COLO668 (cell line): ENCODE data around the gene TPM1.

Source experiments
- DNase-seq: peaks from one replicate; lab custom pipeline; 2025; ENCODE audit not compliant: unreplicated experiment; lab: John Stamatoyannopoulos, UW

Gene TPM1

DNA sequence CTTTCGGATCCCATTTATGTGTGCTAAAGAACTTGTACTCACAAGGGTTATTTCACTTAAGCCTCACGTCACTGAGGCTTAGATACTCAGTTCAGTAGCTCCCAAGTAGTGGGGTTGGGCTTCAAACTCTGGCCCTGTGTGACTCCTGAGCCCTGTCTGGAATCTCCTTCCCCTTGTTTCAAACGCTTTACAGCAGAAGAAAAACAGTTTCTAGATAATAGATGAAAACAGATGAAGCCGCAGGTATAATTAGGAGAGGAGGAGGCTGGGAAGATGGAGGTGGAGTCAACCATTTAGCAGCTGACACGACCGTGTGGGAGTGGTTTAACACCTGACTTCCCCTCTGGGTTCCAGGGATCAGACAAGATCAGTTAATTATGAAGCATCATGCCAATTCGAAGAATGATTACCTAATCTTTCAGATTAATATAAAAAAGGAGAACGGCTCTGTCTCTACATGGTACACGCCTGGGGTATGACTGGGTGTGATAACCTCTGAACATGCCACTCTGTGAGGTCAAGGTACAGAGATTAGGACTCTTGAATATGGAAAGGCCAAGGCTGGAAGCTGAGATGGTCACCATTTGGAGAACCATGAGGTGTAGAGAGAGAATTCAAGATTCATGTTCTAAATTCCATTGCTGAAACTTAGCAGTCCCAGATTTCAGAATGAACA lies 31.1 kb downstream of the TPM1 start:
- DNase-seq, result no peak

GRCh38 chr15:63075015-63075983 lies 32.8 kb downstream of the TPM1 start:
- DNase-seq, result no peak

DNA sequence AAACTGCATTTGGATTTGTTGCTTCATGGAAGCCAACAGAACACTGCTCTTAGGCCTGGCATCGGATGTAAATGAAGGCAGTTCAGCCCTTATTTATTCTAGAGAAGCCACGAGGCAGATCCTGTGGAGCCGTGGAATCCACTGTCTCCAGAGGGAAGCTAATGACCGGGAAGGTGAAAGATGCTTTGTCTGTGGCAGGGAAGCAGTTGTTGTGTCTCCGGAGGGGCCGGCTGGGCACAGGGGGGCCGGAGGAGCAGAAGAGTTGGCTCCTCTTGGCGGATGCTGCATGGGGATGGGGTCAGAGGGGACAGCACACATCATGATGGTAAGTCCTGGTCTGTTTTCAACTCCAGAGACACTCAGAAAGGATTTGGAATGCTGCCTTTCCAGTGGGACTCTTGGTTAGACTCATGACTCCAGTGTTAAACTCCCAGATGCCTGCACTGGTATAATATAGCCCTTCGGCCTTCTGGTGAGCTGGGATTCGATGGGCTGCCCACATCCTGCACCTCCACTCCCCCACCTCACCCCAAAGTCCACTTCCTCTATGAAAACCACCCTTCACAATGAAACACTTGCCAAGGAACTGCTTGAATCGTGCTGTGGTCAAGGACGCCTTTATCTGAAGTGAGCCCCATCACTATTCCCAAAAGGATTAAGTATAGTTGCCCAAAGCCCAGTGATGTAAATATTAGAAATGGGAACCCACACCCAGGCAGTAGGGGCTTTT lies 33.6 kb downstream of the TPM1 start:
- DNase-seq, result no peak

GRCh38 chr15:63076714-63077046 lies 34.1 kb downstream of the TPM1 start:
- DNase-seq, result no peak

DNA sequence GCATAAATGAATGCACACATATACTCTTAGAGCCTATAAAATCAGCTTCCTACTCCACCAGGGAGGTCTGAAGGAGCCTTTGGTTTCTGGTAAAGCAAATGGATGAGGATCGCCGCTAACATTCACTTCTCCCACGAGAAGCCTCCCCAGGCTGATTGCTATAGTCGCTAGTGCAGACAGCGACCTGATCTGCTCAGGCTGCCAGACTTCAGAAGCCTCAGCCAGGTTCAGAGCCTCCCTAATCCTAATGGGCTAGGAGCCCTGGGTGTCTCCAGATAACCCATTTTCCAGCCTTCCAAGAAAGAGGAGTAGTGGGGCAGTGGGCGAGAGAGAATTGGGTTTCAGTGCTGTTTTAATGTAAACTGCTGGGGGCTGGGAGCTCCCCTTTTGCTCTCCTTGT lies 35.4 kb downstream of the TPM1 start:
- no peak for DNase-seq

GRCh38 chr15:63079947-63080626 lies 37.5 kb downstream of the TPM1 start:
- DNase-seq, result no peak

DNA sequence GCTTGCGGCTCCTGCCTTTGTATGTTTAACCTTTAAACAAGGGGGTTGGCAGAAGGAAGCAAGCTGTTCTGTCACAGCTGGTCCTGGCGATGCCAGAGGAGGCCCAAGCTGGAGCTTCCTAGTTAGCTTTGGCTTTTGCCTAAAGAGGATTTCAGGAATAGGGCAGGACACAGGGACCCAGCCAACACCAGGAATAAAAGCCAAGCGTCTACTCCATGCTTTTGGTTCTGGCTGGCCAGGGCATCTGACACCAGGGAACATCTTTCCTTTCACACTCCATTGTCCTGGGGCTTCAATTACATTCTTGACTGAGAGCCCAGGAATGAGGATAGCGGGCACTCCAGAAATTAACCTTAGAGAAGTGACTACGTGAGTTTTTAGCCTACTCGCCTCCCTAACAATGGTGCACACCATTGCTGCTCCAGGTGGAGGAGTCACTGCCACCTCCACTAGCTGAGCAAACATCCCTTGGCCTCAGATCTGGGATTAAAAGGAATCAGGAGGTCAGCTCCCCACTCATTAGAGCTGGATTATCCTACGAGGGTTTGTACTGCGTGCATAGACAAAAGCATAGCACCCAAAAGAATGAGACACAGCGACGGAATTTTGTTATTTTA lies 38.2 kb downstream of the TPM1 start:
- no peak for DNase-seq

GRCh38 chr15:63082366-63082765 lies 39.8 kb downstream of the TPM1 start:
- DNase-seq, result no peak

DNA sequence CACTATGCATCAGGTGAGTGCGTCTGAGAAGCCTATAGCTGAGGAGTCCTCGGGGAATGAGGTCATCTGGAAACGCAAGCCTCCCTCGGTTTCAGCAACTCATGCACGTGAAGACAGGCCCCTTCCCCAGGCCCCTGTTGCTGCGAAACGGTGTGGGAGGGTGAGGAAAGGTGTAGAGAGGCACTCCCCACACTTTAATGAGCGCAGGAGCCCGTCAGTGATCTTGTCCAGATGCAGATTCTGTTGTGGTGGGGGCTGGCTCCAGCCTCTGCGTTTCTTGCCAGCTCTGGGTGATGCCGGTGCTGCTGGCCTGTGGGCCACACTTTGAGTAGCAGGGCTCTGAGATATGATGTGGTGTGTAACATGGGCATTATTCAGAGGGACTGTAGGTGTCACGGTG lies 40.5 kb downstream of the TPM1 start:
- no peak for DNase-seq

DNA sequence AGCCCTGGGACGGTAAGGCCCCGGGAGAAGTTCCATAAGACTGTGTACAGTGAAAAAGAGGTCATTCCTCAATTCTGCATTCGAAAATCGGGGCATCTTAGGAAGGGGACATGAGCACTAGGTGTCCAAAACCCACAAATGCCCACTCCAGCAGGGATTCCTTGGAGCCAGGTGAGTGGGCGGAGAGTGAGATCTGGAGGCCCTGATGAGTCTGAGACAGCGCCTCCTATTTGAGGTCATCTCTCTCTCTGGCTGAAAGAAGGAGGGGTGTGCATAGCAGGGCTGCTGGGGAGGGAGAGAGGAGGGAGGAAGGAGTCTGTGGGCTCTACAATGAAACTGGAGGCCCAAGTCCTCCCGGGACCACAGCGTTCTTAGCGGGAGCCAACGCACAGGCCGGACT lies 41.0 kb downstream of the TPM1 start:
- DNase-seq, result no peak

DNA sequence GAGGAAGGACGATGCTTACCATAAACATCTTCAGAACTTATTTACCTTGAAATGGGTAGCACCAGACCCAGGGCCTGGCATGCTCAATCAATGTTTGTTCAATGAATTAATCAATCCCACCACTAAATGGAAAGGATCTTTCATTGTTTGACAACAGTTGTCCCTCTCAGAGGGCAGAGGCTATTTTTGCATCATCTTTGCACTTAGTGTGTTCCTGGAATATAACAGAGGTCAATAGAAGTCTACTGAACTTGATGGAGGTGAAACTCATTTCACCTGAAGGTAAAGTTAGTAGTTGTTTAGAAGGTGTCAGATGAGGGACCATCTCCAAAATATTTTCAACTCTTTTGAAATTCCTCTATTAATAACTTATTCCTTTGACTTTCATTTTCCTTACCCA lies 42.3 kb downstream of the TPM1 start:
- no peak for DNase-seq

- DNase-seq, result no peak
Observed at GRCh38 chr15:63085289-63085688, 42.7 kb downstream of the TPM1 start.

DNA sequence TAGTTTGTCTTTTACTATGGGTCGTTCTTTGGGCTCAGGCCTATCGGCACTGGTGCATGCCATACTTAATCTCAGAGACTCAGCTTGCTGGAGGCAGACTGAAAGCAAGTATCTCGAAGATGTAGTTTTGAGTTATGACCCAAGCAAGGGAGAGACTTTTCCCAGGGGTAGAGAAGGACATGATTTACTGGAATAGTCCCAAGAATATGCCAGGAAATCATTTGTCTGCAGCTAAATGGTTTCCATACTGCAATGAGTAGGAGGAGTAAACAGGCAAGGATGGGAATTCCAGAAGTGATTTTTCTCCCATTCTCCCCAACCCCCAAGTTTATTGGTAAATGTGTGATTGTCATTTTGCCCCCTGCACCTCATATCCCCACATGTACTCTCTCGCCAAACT lies 43.7 kb downstream of the TPM1 start:
- no peak for DNase-seq

DNA sequence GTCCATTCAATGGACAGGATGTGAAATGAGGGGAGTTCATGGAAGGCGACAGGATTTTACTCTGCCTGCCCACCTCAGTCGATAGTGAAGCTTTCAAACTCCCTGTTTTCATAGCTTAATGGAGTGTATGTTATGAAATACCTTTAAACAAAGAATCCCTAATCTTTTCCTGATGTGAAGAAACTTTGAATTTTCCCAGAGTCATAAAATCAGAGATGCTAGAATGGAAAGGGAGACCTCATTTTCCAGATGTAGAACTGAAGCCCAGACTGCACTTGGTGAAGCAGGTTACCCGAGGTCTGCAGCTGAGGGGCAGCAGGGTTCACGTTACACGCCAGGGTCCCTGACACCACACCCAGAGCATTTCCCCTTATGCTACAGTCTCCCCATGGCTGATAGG lies 44.4 kb downstream of the TPM1 start:
- DNase-seq, result no peak

GRCh38 chr15:63088533-63089245 lies 46.1 kb downstream of the TPM1 start:
- DNase-seq, result no peak

- DNase-seq, result no peak
Observed at GRCh38 chr15:63089260-63090043, 46.9 kb downstream of the TPM1 start.

DNA sequence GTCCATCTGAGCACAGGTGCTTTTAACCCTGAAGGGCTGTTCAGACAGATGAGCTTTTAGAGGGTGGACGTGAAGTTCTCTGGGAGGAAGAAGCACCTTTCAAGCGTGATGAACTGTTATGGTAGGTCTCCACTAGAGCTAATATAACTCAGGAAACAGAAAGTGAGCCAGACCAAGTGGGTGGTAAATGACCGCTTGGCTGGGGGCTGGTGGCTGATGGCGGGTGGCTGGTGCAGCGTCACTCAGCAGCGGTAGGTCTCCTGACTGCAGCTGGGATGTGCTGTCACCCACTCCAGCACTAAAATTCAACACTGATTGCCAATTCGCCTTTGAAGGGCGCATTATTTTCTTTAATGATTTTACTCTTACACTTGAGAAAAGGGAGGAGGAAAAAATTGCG lies 47.9 kb downstream of the TPM1 start:
- no peak for DNase-seq

GRCh38 chr15:63090887-63091286 lies 48.3 kb downstream of the TPM1 start:
- DNase-seq, result no peak

GRCh38 chr15:63091679-63092446 lies 49.3 kb downstream of the TPM1 start:
- DNase-seq, result no peak
